Mucosa of stomach (tissue), 1 donor: ENCODE measurements around the gene HCRTR1.
A peak's percentile ranks its signal among the peaks of the same experiment; 100 is the strongest.
"Not testable (repeated sequence)": the region's sequence is repeated elsewhere in the genome, so short reads cannot be mapped to it uniquely, and the experiment has no call there.

Source experiments
- H3K27me3 ChIP-seq: one replicate; pipeline ENCODE4 v1.7.0; 2013; ENCODE audit warnings: mild to moderate bottlenecking, low read length; ENCODE audit not compliant: control insufficient read depth, insufficient read depth
- H3K36me3 ChIP-seq: one replicate; pipeline ENCODE4 v1.7.0; 2013; ENCODE audit warnings: low read length; ENCODE audit not compliant: control insufficient read depth, insufficient read depth
- H3K4me1 ChIP-seq: one replicate; pipeline ENCODE4 v1.7.0; 2013; ENCODE audit warnings: mild to moderate bottlenecking, low read length; ENCODE audit not compliant: control insufficient read depth, insufficient read depth
- H3K4me3 ChIP-seq: one replicate; pipeline ENCODE4 v1.7.0; 2013; ENCODE audit warnings: low read length
- H3K9ac ChIP-seq: one replicate; pipeline ENCODE4 v1.7.0; 2013; ENCODE audit warnings: mild to moderate bottlenecking, low read length, moderate library complexity
- H3K9me3 ChIP-seq: one replicate; pipeline ENCODE4 v1.7.0; 2013; ENCODE audit warnings: mild to moderate bottlenecking, low read length, moderate library complexity; ENCODE audit not compliant: control insufficient read depth
- donor health status: Pancreatic carcinoma.

Gene HCRTR1

DNA sequence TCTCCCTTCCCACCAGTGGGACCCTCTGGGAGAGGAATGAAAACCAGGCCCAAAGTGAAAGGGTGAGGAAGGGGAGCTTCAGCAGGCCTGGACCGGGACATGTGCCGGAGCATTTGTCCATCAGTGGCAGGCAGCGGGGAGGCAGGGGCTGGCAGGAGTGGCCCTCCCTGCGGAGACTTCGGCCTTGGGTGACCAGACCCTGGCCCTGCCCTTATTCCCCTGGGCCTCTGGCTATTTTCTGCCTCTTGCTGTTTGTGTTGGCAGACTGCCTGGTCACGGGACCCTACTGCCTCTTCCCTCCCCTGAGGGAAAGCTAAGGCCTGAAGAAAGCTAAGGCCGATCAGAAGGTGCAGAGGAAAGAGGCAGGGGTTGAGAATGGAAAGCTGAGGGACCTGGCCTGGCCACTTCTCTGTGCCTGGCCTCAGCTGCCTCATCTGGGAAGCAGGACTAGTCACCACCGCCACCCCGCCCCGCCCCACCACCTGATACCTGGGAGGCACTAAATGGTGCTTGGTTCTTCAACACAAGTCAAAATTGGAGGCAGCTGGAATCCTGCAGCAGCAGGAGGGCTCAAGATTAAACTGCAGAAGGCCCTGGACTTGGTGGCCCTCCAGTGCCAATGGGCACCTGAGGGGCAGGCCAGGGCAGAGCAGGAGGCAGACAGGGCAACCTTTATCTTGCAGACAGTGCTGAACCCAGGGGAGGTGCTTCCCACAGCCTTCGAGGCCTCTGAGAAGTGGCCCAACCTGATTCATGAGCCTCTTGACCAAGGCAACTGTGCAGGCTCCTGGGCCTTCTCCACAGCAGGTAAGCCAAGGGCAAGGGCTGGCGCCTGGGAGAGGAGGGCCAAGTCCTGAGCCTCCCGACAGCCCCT lies 33.3 kb upstream of the HCRTR1 start:
- Histone ChIP-seq H3K4me1 (peaks cover 65% of the 10 kb centered on the region), H3K36me3 (peaks cover 6% of the 10 kb centered on the region), H3K27me3 (no peaks in the 10 kb centered on the region), H3K9me3 (no peaks in the 10 kb centered on the region), H3K9ac (peak overlapping the region; percentile 49), H3K4me3 (no peak overlapping the region)

GRCh38 chr1:31584869-31585735 lies 32.4 kb upstream of the HCRTR1 start:
- Histone ChIP-seq H3K9ac (no peak overlapping the region), H3K9me3 (no peaks in the 10 kb centered on the region), H3K36me3 (peaks cover 6% of the 10 kb centered on the region), H3K4me3 (no peak overlapping the region), H3K27me3 (no peaks in the 10 kb centered on the region), H3K4me1 (peaks cover 57% of the 10 kb centered on the region)

DNA sequence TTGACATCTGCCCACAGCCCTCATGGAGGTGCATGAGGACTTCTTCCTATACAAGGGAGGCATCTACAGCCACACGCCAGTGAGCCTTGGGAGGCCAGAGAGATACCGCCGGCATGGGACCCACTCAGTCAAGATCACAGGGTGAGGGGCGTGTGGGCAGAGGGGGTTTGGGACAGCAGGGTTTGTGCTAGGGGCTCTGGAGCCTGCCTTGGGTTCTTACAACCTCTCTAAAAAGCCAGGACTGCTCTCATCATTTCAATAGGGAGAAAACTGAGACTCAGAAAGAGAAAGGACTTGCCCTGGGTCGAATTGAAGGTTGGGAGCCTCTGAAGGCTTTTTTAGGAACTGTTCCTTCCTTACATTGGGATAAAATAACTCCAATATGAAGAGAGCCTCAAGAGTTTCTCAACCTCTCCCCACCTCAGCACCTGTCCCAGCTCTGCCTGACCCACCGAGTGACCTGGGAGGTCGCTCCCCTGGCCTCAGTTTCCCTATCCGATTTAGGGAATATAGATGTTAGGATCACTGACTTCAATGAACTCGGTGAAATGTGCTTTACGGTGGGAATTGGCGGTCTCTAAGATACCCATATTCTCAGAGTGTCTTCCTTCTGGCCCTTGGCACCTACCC lies 31.6 kb upstream of the HCRTR1 start:
- Histone ChIP-seq H3K36me3 (peaks cover 6% of the 10 kb centered on the region), H3K27me3 (no peaks in the 10 kb centered on the region), H3K4me1 (peaks cover 49% of the 10 kb centered on the region), H3K9me3 (no peaks in the 10 kb centered on the region), H3K9ac (no peak overlapping the region), H3K4me3 (no peak overlapping the region)

DNA sequence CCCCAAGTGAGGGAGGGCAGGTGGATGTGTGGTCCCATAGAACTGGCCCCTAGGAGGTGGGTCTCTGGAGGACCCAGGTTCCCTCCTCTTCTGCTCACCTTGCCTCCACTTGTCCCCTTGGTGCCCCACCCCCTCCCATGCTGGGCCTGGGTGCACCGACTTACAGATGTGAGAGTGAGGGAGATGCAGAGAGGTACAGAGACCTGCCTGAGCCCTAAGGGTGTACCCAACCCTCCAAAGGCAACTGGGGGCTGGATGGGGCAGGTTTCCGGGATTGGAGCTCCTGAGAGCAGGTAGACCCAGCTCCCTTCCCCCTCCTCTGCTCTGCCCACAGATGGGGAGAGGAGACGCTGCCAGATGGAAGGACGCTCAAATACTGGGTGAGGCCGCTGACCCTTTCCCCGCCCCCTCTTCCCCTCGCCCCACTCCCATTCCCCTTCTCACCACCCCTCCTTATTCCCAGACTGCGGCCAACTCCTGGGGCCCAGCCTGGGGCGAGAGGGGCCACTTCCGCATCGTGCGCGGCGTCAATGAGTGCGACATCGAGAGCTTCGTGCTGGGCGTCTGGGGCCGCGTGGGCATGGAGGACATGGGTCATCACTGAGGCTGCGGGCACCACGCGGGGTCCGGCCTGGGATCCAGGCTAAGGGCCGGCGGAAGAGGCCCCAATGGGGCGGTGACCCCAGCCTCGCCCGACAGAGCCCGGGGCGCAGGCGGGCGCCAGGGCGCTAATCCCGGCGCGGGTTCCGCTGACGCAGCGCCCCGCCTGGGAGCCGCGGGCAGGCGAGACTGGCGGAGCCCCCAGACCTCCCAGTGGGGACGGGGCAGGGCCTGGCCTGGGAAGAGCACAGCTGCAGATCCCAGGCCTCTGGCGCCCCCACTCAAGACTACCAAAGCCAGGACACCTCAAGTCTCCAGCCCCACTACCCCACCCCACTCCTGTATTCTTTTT lies 30.8 kb upstream of the HCRTR1 start:
- Histone ChIP-seq H3K4me1 (peaks cover 46% of the 10 kb centered on the region), H3K9me3 (no peaks in the 10 kb centered on the region), H3K4me3 (no peak overlapping the region), H3K9ac (no peak overlapping the region), H3K36me3 (peaks cover 6% of the 10 kb centered on the region), H3K27me3 (no peaks in the 10 kb centered on the region)

DNA sequence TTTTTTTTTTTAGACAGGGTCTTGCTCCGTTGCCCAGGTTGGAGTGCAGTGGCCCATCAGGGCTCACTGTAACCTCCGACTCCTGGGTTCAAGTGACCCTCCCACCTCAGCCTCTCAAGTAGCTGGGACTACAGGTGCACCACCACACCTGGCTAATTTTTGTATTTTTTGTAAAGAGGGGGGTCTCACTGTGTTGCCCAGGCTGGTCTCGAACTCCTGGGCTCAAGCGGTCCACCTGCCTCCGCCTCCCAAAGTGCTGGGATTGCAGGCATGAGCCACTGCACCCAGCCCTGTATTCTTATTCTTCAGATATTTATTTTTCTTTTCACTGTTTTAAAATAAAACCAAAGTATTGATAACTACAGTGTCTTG lies 30.2 kb upstream of the HCRTR1 start:
- H3K9me3 ChIP-seq, H3K4me3 ChIP-seq, H3K36me3 ChIP-seq, H3K27me3 ChIP-seq, H3K9ac ChIP-seq: not testable (repeated sequence)
- H3K4me1 ChIP-seq, result peaks cover 44% of the 10 kb centered on the region

DNA sequence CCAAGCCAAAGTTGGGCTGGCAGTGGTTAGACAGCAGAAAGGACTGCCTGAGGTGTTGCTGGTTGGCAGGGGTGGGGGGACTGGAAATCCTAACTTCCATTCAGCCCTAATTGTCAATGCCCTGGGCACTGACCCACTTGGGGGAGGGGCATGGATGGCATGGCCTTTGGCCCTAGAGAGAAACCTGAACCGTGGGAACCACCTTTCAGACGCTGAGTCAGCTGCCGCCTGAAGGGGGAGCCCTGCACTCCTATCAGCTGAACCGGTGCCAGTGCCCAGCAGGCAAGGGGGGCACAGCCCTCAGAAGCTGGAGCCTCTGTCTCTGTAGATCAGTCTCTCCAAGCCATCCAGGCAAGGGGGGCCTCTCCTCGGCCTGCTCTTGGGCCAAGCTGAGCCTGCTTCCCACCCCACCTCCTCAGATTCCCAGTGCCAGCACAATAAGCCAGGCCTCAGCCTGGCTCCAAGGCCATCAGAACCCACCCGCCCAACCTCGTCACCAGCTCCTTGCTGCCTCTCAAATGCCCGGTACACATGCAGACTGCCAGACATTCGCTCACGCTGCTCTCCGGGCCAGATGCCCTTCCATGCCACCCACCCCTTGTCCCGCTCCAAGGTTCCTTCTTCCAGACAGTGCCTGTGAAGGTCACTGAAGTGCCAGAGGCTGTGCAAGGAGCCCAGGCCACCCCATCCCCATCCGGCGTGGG lies 29.6 kb upstream of the HCRTR1 start:
- H3K9ac ChIP-seq, result peak overlapping the region; percentile 74
- H3K27me3 ChIP-seq, result no peaks in the 10 kb centered on the region
- H3K9me3 ChIP-seq, result no peaks in the 10 kb centered on the region
- H3K4me3 ChIP-seq, result no peak overlapping the region
- H3K36me3 ChIP-seq, result peaks cover 6% of the 10 kb centered on the region
- peaks cover 40% of the 10 kb centered on the region for H3K4me1 ChIP-seq

- H3K36me3 ChIP-seq, result no peaks in the 10 kb centered on the region
- H3K4me3 ChIP-seq, result peak overlapping the region; percentile 3
- H3K9me3 ChIP-seq, result no peaks in the 10 kb centered on the region
- no peaks in the 10 kb centered on the region for H3K27me3 ChIP-seq
- peak overlapping the region; percentile 74 for H3K9ac ChIP-seq
- H3K4me1 ChIP-seq, result peaks cover 30% of the 10 kb centered on the region
Observed at GRCh38 chr1:31588751-31589515, 28.6 kb upstream of the HCRTR1 start.

DNA sequence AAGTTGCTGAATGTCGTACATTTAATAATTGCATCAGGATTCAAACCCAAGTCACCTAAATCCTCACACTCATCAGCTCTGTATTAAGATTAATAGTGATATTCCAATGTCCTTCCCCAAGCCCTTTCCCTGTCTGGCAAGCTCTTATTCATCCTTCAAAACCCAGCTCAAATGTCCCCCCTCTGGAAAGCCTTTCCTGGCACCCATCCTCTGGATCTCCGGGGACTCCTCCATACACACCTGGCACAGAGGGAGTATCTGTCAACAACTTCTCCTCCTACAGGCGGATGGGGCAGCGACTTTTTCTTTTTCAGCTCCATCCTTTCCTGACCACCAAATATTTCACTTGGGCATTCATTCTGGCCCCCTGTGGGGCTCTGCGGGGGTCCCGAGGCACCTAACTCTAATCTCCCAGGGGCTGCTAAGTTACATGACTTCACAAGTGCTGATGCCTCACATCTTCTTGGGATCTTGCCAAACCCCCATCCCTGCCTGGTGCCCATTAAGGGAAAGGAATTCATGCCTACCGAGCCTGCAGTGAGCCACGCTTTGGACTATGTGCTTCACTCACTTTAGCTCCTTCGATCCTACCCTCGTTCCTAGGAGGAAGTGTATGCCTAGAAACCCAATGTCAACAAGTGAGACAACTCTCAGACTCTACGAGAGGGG lies 25.9 kb upstream of the HCRTR1 start:
- Histone ChIP-seq H3K36me3 (no peaks in the 10 kb centered on the region), H3K4me3 (no peak overlapping the region), H3K27me3 (no peaks in the 10 kb centered on the region), H3K4me1 (peaks cover 24% of the 10 kb centered on the region), H3K9ac (no peak overlapping the region), H3K9me3 (no peaks in the 10 kb centered on the region)

DNA sequence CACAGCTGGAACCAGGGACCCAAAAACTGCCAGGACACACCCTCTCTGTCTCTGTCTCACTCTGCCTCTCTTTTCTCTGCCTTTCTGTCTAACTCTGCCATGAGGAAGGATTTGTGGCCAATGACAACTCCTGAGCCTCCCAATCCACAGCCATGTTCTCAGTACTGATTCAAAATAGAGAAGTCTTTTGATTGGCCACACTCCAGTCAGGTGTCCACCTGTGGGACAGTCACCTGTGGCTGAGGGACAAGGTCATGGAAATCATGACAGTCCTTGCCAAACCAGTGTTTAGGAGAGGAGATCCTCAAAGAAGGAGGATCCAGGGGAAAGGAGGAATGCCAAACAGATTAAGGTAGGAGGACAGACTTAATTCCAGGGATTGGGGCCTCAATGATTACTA lies 25.4 kb upstream of the HCRTR1 start:
- no peak overlapping the region for H3K4me3 ChIP-seq
- H3K9ac ChIP-seq, result no peak overlapping the region
- peaks cover 24% of the 10 kb centered on the region for H3K4me1 ChIP-seq
- H3K27me3 ChIP-seq, result no peaks in the 10 kb centered on the region
- H3K36me3 ChIP-seq, result no peaks in the 10 kb centered on the region
- no peaks in the 10 kb centered on the region for H3K9me3 ChIP-seq

DNA sequence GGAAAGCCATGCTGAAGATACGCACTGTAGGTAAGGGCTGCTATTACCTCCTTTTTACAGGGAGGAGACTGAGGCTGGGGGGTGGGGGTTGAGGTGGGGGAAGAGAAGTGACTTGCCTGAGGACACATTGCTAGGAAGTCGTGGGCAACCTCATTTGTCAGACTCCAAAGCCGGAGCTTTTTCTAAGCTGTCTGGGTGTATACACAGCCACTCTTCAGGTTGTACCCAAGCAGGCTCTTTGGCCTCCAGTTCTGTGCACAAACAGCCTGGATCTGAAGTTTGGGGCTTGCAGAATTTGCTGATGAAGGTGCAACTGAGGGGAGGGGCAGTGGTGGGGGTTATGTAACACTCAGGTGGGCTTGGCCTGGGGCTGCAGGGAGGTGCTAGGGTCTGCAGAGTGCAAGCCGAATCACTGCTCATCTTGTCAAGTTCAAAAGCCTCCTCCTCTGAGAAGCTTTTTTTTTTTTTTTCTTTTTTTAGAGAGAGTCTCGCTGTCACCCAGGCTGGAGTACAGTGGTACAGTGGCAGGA lies 24.3 kb upstream of the HCRTR1 start:
- H3K4me1 ChIP-seq, result peaks cover 13% of the 10 kb centered on the region
- H3K4me3 ChIP-seq, result no peak overlapping the region
- H3K27me3 ChIP-seq, result no peaks in the 10 kb centered on the region
- H3K36me3 ChIP-seq, result no peaks in the 10 kb centered on the region
- H3K9ac ChIP-seq, result no peak overlapping the region
- H3K9me3 ChIP-seq, result no peaks in the 10 kb centered on the region
